Measurements from ENCODE around the gene RXFP2.

RXFP2 gene

DNA sequence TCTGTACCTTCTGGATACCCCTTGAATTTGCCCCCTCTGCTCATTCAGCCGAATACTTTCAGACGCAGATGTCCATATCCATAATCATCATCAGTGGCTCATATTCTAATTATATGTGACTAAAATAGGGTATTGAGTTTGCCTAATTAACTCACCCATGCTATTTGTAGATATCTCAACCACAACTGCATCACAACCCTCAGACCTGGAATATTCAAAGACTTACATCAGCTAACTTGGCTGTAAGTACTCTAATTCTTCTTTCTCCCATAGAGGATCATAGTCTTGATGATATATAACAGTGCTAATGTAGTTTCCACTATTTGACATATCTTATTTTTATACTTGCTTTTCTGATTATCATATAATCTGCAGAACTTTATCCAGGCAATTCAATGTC is 35.8 kb downstream of the RXFP2 start:
- TF ChIP-seq CTCF (IDR thresholded peaks at IDR 0.05; ENCODE audit: insufficient read depth, missing control alignments), result no peak
- DNase-seq (ENCODE audit: insufficient read length, low spot score) (no peak), FAIRE-seq (no peak)

- TF ChIP-seq CTCF (IDR thresholded peaks at IDR 0.05; ENCODE audit: insufficient read depth, missing control alignments), result no peak
- no peak for FAIRE-seq
- no peak for DNase-seq (ENCODE audit: insufficient read length, low spot score)
Measured at GRCh38 chr13:31775686-31776085, 36.4 kb downstream of the RXFP2 start.

- FAIRE-seq, result no peak
- no peak for TF ChIP-seq CTCF (IDR thresholded peaks at IDR 0.05; ENCODE audit: insufficient read depth, missing control alignments)
- DNase-seq (ENCODE audit: insufficient read length, low spot score), result no peak
Measured at GRCh38 chr13:31781064-31781463, 41.7 kb downstream of the RXFP2 start.

DNA sequence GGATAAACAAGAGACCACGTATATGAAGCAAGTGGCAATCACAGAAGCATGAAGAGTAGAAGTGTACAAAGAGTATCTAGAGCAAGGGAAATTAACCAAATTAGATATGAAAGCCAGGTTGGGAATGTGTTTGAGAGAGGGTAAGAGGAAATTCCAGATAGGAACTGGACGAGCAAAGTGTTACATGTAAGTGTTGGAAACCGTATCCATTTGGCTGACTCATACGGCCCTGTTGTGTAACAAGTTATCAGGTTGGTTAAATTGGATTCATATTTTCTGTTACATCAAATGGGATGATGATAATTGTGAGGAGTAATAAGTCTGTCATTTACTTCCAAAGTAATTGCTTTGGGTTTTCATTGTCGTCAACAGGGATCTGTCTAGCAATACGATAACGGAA is 46.7 kb downstream of the RXFP2 start:
- no peak for TF ChIP-seq CTCF (IDR thresholded peaks at IDR 0.05; ENCODE audit: insufficient read depth, missing control alignments)
- DNase-seq (ENCODE audit: insufficient read length, low spot score), result no peak
- FAIRE-seq, result no peak

DNA sequence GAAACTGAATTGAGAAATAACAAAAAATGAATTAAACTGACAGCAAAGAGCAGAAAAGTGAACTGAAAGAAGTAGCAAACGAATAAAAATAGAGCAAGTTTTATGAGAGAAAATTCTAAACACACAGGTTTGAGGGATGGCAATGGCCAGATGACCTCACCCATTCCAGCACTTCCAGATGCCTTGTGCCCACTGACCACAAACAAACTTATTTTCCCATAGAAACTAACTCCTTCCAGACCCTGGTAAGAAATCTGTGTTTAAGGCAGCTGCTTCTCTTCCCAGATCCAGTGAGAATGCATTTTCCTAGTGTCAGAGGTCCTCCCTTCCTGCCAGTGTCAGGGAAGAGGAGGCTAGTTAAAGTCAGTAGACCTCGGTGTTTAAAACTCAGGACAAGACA is 51.7 kb downstream of the RXFP2 start:
- no peak for FAIRE-seq
- no peak for TF ChIP-seq CTCF (IDR thresholded peaks at IDR 0.05; ENCODE audit: insufficient read depth, missing control alignments)
- no peak for DNase-seq (ENCODE audit: insufficient read length, low spot score)

DNA sequence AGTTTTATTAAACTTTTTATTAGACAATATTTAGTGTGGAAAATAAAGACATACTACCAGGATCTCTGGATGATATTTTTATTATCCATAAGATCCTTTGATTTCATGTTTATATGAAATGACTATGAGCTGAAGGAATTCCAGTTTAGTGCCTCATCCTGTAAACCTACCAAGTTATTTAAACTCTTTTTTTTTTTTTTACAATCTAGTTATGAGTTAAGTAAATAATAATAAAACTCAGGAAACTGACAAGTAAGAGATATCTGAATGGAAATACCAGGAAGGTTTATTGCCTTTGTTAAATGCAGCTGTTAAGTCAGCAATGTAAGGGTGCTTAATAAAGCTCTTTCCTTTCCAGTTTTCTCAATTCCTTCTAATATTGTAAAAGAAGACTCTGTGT is 53.9 kb downstream of the RXFP2 start:
- no peak for FAIRE-seq
- no peak for TF ChIP-seq CTCF (IDR thresholded peaks at IDR 0.05; ENCODE audit: insufficient read depth, missing control alignments)
- DNase-seq (ENCODE audit: insufficient read length, low spot score), result no peak

DNA sequence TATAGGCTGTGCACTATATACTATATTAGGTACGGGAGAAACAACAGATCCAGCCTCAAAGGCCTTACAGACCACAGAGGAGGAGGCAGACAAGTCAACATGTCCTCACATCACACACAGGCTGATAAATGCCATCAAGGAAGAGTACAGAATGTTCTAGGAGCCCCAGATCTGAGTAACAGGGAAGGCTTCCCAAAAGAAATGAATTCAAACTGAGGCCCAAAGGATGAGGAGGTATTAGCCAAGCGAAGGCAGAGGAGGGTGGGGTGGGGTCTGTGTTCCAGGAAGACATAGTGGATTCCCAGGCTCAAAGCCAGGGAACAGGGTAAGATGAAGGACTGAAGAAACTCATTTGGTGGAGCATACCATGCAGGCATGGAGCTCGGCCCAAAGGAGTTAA is 55.1 kb downstream of the RXFP2 start:
- TF ChIP-seq CTCF (IDR thresholded peaks at IDR 0.05; ENCODE audit: insufficient read depth, missing control alignments), result no peak
- FAIRE-seq (no peak), DNase-seq (ENCODE audit: insufficient read length, low spot score) (no peak)

Measured in D721Med (cell line).